ENCODE results near the gene NR2F2.
"Not testable (repeated sequence)": the region's sequence is repeated elsewhere in the genome, so short reads cannot be mapped to it uniquely, and the experiment has no call there.

The NR2F2 gene

GRCh38 chr15:96369825-96370621, 39.5 kb downstream of the NR2F2 start:
- DNase-seq, result no peak

GRCh38 chr15:96372554-96372953, 42.1 kb downstream of the NR2F2 start:
- no peak for DNase-seq

- no peak for DNase-seq
Observed at GRCh38 chr15:96374499-96374898, 44.0 kb downstream of the NR2F2 start.

- DNase-seq, result not testable (repeated sequence)
Observed at GRCh38 chr15:96379592-96379991, 49.1 kb downstream of the NR2F2 start.

DNA sequence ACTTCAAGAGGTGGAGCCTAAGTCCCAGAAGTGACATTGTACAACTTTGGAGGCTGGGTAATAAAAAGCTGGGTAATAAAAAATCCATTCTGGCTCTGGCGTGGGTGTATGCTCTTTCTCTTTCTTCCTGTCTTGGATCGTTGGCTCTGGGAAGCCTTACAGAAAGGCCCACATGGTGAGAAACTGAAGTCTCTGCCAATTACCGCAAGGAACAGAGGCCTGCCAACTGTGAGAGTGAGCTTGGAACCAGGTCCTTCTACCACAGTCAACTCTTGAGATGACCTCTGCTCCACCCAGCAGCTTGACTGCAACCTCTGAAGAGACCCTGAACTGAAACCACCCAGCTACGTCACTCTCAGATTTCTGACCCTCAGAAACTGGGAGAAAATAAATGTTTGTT, 51.0 kb downstream of the NR2F2 start:
- DNase-seq, result no peak

GRCh38 chr15:96385195-96385594, 54.7 kb downstream of the NR2F2 start:
- no peak for DNase-seq

DNA sequence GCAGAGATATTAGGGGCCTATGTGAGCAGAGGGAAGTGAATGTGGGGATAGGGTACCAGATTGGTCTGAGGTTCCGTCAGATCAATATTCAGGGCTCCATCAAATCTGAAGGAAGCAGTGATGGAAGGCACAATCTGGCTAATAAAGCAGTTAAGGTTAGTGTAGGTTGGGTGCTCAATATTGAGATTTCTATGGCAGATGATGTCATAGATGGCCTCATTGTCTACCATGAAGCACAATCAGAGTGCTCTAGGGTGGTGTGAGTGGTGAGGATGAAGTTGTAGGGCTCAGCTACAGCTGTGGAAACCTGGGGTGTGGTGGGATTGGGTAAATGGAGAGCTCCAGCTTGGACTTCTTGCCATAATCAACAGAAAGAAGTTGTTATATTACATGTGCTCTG, 58.2 kb downstream of the NR2F2 start:
- DNase-seq, result no peak

Measured in MV-4-11 (cell line).